K562 (cell line): ENCODE measurements around the gene TTC8.

Source experiments
- CBFB ChIP-seq: sonication (generic); formaldehyde crosslinking; IDR thresholded peaks from 2 replicates; pipeline ENCODE4 v1.4.0; 2020; ENCODE audit warnings: mild to moderate bottlenecking, missing genetic modification reagents
- HMBOX1 ChIP-seq: sonication (generic); IDR thresholded peaks from 2 replicates; pipeline ENCODE4 v1.6.1; 2016
- MCM5 ChIP-seq: fragments of 450-650 bp; IDR thresholded peaks from 2 replicates; pipeline ENCODE4 v1.6.1; 2016; ENCODE audit warnings: low read depth
- NFIX ChIP-seq: fragments of 250-450 bp; sonication (Bioruptor Pico); IDR thresholded peaks from 2 replicates; pipeline ENCODE4 v1.4.0; 2020; ENCODE audit warnings: low read depth, mild to moderate bottlenecking, moderate library complexity
- RFX5 ChIP-seq: IDR thresholded peaks from 2 replicates; pipeline ENCODE4 v1.6.1; 2011; ENCODE audit warnings: low read depth, mild to moderate bottlenecking, improper control_type of control experiment, low read length
- USF2 ChIP-seq: sonication (generic); formaldehyde crosslinking; IDR thresholded peaks from 2 replicates; pipeline ENCODE4 v1.5.0; 2020; ENCODE audit warnings: missing genetic modification reagents
- YY1 ChIP-seq, 3 experiments: IDR thresholded peaks; 2 replicates each; pipeline ENCODE4 v1.6.1; 2011; ENCODE audit warnings: low read length in 2 of 3, mild to moderate bottlenecking in 2 of 3, moderate library complexity in 2 of 3, borderline replicate concordance in 1 of 3, control low read depth in 1 of 3, low read depth in 1 of 3; ENCODE audit not compliant: insufficient read depth in 3 of 3, insufficient replicate concordance in 2 of 3, control insufficient read depth in 1 of 3, insufficient read length in 1 of 3; ENCODE audit errors: extremely low read depth in 1 of 3
- ZNF436 ChIP-seq: fragments of 250-450, 450-650 bp; sonication (Bioruptor Pico); formaldehyde crosslinking; IDR thresholded peaks from 2 replicates; pipeline ENCODE4 v1.7.0; 2020; ENCODE audit warnings: mild to moderate bottlenecking
- TF ChIP-seq, protein P1 (sequence below): sonication (generic); formaldehyde crosslinking; IDR thresholded peaks from 2 replicates; pipeline ENCODE4 v1.8.0; 2023; ENCODE audit warnings: missing genetic modification reagents, mild to moderate bottlenecking, borderline replicate concordance
- TF ChIP-seq, protein P2 (sequence below), 3 experiments: IDR thresholded peaks in 2 of 3; conservative IDR thresholded peaks in 1 of 3; 2 replicates each; pipeline ENCODE4 v1.5.1; 2011 to 2012; ENCODE audit warnings: low read length in 3 of 3, mild to moderate bottlenecking in 3 of 3, control low read depth in 2 of 3, improper control_type of control experiment in 1 of 3, inconsistent platforms in 1 of 3, low read depth in 1 of 3, mixed read lengths in 1 of 3, moderate library complexity in 1 of 3; ENCODE audit not compliant: insufficient read depth in 2 of 3
- TF ChIP-seq, protein P3 (sequence below): fragments of 450-650 bp; IDR thresholded peaks from 2 replicates; pipeline ENCODE4 v1.6.1; 2017; ENCODE audit warnings: antibody characterized with exemption

- TF ChIP-seq, protein P1, sequence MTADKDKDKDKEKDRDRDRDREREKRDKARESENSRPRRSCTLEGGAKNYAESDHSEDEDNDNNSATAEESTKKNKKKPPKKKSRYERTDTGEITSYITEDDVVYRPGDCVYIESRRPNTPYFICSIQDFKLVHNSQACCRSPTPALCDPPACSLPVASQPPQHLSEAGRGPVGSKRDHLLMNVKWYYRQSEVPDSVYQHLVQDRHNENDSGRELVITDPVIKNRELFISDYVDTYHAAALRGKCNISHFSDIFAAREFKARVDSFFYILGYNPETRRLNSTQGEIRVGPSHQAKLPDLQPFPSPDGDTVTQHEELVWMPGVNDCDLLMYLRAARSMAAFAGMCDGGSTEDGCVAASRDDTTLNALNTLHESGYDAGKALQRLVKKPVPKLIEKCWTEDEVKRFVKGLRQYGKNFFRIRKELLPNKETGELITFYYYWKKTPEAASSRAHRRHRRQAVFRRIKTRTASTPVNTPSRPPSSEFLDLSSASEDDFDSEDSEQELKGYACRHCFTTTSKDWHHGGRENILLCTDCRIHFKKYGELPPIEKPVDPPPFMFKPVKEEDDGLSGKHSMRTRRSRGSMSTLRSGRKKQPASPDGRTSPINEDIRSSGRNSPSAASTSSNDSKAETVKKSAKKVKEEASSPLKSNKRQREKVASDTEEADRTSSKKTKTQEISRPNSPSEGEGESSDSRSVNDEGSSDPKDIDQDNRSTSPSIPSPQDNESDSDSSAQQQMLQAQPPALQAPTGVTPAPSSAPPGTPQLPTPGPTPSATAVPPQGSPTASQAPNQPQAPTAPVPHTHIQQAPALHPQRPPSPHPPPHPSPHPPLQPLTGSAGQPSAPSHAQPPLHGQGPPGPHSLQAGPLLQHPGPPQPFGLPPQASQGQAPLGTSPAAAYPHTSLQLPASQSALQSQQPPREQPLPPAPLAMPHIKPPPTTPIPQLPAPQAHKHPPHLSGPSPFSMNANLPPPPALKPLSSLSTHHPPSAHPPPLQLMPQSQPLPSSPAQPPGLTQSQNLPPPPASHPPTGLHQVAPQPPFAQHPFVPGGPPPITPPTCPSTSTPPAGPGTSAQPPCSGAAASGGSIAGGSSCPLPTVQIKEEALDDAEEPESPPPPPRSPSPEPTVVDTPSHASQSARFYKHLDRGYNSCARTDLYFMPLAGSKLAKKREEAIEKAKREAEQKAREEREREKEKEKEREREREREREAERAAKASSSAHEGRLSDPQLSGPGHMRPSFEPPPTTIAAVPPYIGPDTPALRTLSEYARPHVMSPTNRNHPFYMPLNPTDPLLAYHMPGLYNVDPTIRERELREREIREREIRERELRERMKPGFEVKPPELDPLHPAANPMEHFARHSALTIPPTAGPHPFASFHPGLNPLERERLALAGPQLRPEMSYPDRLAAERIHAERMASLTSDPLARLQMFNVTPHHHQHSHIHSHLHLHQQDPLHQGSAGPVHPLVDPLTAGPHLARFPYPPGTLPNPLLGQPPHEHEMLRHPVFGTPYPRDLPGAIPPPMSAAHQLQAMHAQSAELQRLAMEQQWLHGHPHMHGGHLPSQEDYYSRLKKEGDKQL (CRISPR knock-in tag): no peak
- no peak for TF ChIP-seq RFX5
- TF ChIP-seq NFIX (CRISPR knock-in tag): no peak
- no peak for TF ChIP-seq MCM5
- TF ChIP-seq HMBOX1: no peak
- TF ChIP-seq, protein P2, sequence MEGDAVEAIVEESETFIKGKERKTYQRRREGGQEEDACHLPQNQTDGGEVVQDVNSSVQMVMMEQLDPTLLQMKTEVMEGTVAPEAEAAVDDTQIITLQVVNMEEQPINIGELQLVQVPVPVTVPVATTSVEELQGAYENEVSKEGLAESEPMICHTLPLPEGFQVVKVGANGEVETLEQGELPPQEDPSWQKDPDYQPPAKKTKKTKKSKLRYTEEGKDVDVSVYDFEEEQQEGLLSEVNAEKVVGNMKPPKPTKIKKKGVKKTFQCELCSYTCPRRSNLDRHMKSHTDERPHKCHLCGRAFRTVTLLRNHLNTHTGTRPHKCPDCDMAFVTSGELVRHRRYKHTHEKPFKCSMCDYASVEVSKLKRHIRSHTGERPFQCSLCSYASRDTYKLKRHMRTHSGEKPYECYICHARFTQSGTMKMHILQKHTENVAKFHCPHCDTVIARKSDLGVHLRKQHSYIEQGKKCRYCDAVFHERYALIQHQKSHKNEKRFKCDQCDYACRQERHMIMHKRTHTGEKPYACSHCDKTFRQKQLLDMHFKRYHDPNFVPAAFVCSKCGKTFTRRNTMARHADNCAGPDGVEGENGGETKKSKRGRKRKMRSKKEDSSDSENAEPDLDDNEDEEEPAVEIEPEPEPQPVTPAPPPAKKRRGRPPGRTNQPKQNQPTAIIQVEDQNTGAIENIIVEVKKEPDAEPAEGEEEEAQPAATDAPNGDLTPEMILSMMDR (IDR thresholded peaks at IDR 0.05 in 2 of 3, conservative IDR thresholded peaks at IDR 0.05 in 1 of 3; ENCODE audit: insufficient read depth in 2 of 3, low read depth in 1 of 3, low read length in 3 of 3): no peak
- TF ChIP-seq, protein P3, sequence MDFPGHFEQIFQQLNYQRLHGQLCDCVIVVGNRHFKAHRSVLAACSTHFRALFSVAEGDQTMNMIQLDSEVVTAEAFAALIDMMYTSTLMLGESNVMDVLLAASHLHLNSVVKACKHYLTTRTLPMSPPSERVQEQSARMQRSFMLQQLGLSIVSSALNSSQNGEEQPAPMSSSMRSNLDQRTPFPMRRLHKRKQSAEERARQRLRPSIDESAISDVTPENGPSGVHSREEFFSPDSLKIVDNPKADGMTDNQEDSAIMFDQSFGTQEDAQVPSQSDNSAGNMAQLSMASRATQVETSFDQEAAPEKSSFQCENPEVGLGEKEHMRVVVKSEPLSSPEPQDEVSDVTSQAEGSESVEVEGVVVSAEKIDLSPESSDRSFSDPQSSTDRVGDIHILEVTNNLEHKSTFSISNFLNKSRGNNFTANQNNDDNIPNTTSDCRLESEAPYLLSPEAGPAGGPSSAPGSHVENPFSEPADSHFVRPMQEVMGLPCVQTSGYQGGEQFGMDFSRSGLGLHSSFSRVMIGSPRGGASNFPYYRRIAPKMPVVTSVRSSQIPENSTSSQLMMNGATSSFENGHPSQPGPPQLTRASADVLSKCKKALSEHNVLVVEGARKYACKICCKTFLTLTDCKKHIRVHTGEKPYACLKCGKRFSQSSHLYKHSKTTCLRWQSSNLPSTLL: no peak
- no peak for TF ChIP-seq CBFB
- no peak for TF ChIP-seq ZNF436
- TF ChIP-seq YY1 (IDR thresholded peaks at IDR 0.05; ENCODE audit: borderline replicate concordance in 1 of 3, control insufficient read depth in 1 of 3, extremely low read depth in 1 of 3, insufficient read depth in 3 of 3, insufficient read length in 1 of 3, insufficient replicate concordance in 2 of 3, low read depth in 1 of 3, low read length in 2 of 3): no peak
- no peak for TF ChIP-seq USF2 (CRISPR knock-in tag)
These were observed 6.8 kb downstream of the TTC8 start for GRCh38 chr14:88831284-88831683.
